Vagina (tissue), 2 donors: ENCODE data around the gene ABTB2. TPM values are rescaled to one million over a fixed set of nuclear protein-coding genes. Genes with fewer than 3 reads are reported as not detected.

ENCODE experiments used
- DNase-seq, 2 donors: peaks; one replicate each; pipeline ENCODE4 v3.0.0-alpha.2; 2017; ENCODE audit errors: extremely low spot score in 2 of 2
- H3K27ac ChIP-seq: fragments of 200-600 bp; sonication (generic); one replicate; pipeline ENCODE4 v1.5.1; 2019
- H3K27me3 ChIP-seq: fragments of 200-600 bp; sonication (generic); one replicate; pipeline ENCODE4 v1.5.1; 2019
- H3K36me3 ChIP-seq, 2 donors: fragments of 200-600 bp; sonication (generic); one replicate each; pipeline ENCODE4 v1.5.1; 2017 to 2019
- H3K4me1 ChIP-seq: fragments of 200-600 bp; sonication (generic); one replicate; pipeline ENCODE4 v1.5.1; 2019
- H3K4me3 ChIP-seq, 2 donors: fragments of 200-600 bp; sonication (generic); 1 replicate in 1 of 2; 2 replicates in 1 of 2; pipeline ENCODE4 v1.5.1; 2016 to 2019
- H3K9me3 ChIP-seq: fragments of 200-600 bp; sonication (generic); one replicate; pipeline ENCODE4 v1.5.1; 2019
- POLR2A ChIP-seq, 2 donors: fragments of 450-650 bp; IDR thresholded peaks; one replicate each; pipeline ENCODE4 v1.6.1; 2017; ENCODE audit warnings: antibody characterized with exemption in 2 of 2, mild to moderate bottlenecking in 2 of 2, moderate library complexity in 2 of 2
- POLR2AphosphoS5 ChIP-seq, 2 donors: sonication (generic); formaldehyde crosslinking; IDR thresholded peaks; one replicate each; pipeline ENCODE4 v1.9.0; 2017; ENCODE audit warnings: antibody characterized with exemption in 2 of 2, mild to moderate bottlenecking in 2 of 2, low read depth in 1 of 2; ENCODE audit not compliant: insufficient read depth in 1 of 2
- intact Hi-C: fragments of 100-400 bp; cut with DNase I; formaldehyde crosslinking; loops from one replicate; pipeline ENCODE4 v1.15.1; 2023
- total RNA-seq: library from RNA; depleted of rRNA; stranded (reverse); fragments of >200 nt; gene quantifications from one replicate; pipeline ENCODE4 v1.2.3, GENCODE V29; 2016
- TF ChIP-seq, protein P1 (sequence below), 3 experiments: fragments of 450-650 bp in 2 of 3; fragments of 200-600 bp in 1 of 3; sonication (generic) in 1 of 3; IDR thresholded peaks; one replicate each; pipeline ENCODE4 v1.5.1; 2017 to 2019; ENCODE audit warnings: antibody characterized with exemption in 3 of 3, mild to moderate bottlenecking in 2 of 3, moderate library complexity in 2 of 3

ABTB2 gene
- total RNA-seq, 1 donor from 2014 or later, result 10.8 TPM

DNA sequence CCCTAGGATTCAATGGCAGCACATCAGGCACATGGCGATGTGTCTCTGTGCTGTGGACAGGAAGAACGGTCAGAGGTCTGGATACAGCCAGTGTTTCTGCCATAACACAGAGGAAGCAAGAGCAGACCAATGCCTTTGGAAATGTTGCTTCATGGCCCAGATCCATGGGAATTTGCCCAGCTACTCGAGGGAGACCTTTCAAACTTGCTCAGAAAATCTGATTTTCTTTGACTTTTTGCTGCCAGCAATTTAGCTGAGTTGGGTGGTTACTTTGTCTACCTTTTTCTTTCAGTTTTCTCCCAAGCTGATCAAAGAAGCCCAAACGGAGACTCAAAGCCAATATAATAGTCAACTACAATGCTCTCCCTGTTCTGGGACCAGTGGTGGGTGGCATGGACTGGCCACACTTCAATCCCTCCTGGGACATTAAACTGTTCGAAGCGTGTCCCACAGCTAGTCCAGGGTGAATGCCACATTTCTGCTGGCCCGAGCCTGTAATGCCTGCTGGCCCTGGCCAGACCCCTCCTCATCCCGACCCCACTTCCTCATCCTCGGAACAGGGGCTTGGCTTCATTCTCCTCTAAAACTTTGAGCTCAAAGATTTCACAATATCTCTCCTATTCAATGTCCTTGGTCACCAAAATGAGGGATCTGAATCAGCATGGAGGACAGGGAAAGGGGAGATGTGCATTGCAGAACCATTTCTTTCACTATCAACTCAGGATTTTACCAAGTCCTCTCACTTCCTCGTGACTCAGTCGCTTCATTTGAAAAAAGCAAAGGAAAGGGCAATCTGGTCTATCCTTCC is 93.3 kb downstream of the ABTB2 start:
- no peaks in the 10 kb centered on the region for H3K36me3 ChIP-seq
- no peak overlapping the region for H3K4me3 ChIP-seq
- H3K9me3 ChIP-seq, result no peaks in the 10 kb centered on the region
- no peak overlapping the region for H3K27ac ChIP-seq
- H3K27me3 ChIP-seq, result no peaks in the 10 kb centered on the region
- no peak for TF ChIP-seq POLR2A (IDR thresholded peaks at IDR 0.05)
- TF ChIP-seq POLR2AphosphoS5 (IDR thresholded peaks at IDR 0.05; ENCODE audit: insufficient read depth in 1 of 2, low read depth in 1 of 2), result no peak
- TF ChIP-seq, protein P1, sequence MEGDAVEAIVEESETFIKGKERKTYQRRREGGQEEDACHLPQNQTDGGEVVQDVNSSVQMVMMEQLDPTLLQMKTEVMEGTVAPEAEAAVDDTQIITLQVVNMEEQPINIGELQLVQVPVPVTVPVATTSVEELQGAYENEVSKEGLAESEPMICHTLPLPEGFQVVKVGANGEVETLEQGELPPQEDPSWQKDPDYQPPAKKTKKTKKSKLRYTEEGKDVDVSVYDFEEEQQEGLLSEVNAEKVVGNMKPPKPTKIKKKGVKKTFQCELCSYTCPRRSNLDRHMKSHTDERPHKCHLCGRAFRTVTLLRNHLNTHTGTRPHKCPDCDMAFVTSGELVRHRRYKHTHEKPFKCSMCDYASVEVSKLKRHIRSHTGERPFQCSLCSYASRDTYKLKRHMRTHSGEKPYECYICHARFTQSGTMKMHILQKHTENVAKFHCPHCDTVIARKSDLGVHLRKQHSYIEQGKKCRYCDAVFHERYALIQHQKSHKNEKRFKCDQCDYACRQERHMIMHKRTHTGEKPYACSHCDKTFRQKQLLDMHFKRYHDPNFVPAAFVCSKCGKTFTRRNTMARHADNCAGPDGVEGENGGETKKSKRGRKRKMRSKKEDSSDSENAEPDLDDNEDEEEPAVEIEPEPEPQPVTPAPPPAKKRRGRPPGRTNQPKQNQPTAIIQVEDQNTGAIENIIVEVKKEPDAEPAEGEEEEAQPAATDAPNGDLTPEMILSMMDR (IDR thresholded peaks at IDR 0.05), result no peak
- H3K4me1 ChIP-seq, result peaks cover 49% of the 10 kb centered on the region
- intact Hi-C loops, result no loop called here
- DNase-seq, result no peak

DNA sequence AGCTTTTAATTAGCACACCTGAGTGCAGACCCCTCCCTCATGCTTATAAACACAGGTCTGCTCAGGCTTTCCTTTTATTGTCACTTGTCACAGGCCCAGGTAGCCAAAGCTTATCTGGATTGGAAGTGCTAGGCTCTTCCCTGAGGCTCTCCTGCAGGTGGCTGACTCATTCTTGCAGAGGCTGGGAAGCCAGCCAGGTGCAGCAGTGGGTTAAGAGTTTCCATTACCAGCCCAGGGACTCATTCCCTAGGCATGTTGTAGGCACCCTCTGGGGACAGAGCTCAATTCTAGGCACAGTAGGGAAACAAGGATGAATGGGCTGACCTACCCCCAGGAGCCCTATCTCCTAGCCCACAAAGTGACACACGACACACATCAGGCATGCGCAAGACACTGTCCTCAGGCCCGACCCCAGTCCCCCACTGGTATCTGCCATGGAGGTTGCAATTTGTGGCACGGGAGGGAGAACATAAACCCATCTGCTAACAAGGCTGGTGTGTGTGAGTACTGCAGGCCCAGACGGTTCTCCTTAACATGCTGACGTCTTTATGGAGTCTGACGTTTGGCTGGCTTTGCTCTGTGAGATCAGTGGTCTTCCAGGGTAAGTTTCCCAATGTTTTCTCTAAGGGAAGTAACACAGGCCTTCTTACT is 94.2 kb downstream of the ABTB2 start:
- H3K9me3 ChIP-seq, result no peaks in the 10 kb centered on the region
- H3K4me3 ChIP-seq, result no peak overlapping the region
- H3K27me3 ChIP-seq, result no peaks in the 10 kb centered on the region
- H3K27ac ChIP-seq, result no peak overlapping the region
- H3K4me1 ChIP-seq, result peaks cover 49% of the 10 kb centered on the region
- H3K36me3 ChIP-seq, result no peaks in the 10 kb centered on the region
- no peak for DNase-seq
- TF ChIP-seq, protein P1 (IDR thresholded peaks at IDR 0.05), result peak in 1 of 3 experiments; percentile 19
- TF ChIP-seq POLR2A (IDR thresholded peaks at IDR 0.05) (no peak), POLR2AphosphoS5 (IDR thresholded peaks at IDR 0.05; ENCODE audit: insufficient read depth in 1 of 2, low read depth in 1 of 2) (peak in 1 of 2 donors; percentile 37)
- intact Hi-C loops, result no loop called here

DNA sequence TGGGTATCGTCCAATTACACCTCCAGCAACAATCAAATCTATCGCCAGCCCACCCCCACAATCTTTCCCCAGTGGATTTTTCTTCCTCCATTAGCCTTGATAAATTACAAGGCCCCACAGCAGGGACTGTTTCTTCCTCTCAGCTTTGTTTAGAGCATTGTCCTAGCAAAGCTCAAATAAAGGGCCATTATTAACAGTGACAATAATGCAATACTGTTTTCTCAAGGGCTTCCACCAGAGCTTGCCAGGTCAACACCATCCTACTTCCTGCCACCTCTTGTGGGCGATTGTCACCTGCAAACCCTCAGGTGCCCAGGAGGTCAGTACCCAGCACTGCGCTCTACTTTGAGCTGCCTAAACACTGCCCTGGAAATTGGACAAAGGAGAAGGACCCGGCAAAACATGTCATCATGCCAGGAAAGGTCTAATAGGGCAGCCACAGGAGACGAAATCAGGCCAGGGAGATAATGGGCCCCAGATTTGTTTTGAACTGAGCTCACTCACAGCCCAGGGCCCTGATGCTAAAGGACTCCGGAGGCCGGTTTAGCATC is 95.2 kb downstream of the ABTB2 start:
- Histone ChIP-seq H3K4me3 (no peak overlapping the region), H3K27me3 (no peaks in the 10 kb centered on the region), H3K36me3 (no peaks in the 10 kb centered on the region), H3K4me1 (peaks cover 47% of the 10 kb centered on the region), H3K27ac (no peak overlapping the region), H3K9me3 (no peaks in the 10 kb centered on the region)
- TF ChIP-seq, protein P1 (IDR thresholded peaks at IDR 0.05), result no peak
- TF ChIP-seq POLR2A (IDR thresholded peaks at IDR 0.05) (no peak), POLR2AphosphoS5 (IDR thresholded peaks at IDR 0.05; ENCODE audit: insufficient read depth in 1 of 2, low read depth in 1 of 2) (no peak)
- intact Hi-C loops, result no loop called here
- DNase-seq, result no peak

DNA sequence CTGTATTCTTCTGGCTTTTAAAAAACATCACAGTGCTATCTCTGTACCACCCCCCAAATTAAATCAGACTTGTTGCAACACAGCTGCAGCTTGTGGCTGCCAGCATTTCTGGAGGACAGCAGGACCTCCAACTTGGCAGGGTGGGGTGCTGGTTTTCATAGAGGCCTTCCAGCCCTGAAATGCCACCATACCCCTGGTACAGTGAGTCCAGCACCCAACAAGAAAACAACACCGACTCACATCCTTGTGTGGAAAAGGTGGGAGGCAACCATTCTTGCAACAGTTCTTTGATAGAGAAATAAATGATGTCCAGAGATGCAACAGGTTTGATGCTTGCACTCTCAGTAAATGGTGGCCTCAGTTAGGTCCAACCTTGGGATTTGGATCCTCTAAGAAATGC is 96.0 kb downstream of the ABTB2 start:
- TF ChIP-seq POLR2AphosphoS5 (IDR thresholded peaks at IDR 0.05; ENCODE audit: insufficient read depth in 1 of 2, low read depth in 1 of 2), result no peak
- TF ChIP-seq, protein P1 (IDR thresholded peaks at IDR 0.05), result no peak
- TF ChIP-seq POLR2A (IDR thresholded peaks at IDR 0.05), result no peak

More for the DNA sequence above, 96.0 kb downstream of the ABTB2 start:
- Histone ChIP-seq H3K36me3 (no peaks in the 10 kb centered on the region), H3K27ac (no peak overlapping the region), H3K4me3 (no peak overlapping the region), H3K27me3 (no peaks in the 10 kb centered on the region), H3K9me3 (no peaks in the 10 kb centered on the region), H3K4me1 (peaks cover 39% of the 10 kb centered on the region)
- no peak for DNase-seq
- intact Hi-C loops, result no loop called here
